GM12865 (cell line): ENCODE results near the gene HOXB3.
"Not testable (repeated sequence)": the region's sequence is repeated elsewhere in the genome, so short reads cannot be mapped to it uniquely, and the experiment has no call there.

Experiments used
- DNase-seq: peaks from one replicate; pipeline ENCODE4 v3.0.0; 2010; ENCODE audit warnings: low read depth
- H3K4me3 ChIP-seq: 2 replicates; pipeline ENCODE4 v1.5.1; 2011; ENCODE audit warnings: mild to moderate bottlenecking, low read depth, low read length, control low read depth
- TF ChIP-seq, protein P1 (sequence below): IDR thresholded peaks from 2 replicates; pipeline ENCODE4 v1.5.1; 2011; ENCODE audit warnings: low read length, control low read depth, low read depth, inconsistent platforms; ENCODE audit not compliant: insufficient read depth; ENCODE audit errors: missing control alignments

The HOXB3 gene

GRCh38 chr17:48541036-48541576 is 48.9 kb downstream of the HOXB3 start:
- no peak overlapping the region for H3K4me3 ChIP-seq
- DNase-seq = no peak
- TF ChIP-seq, protein P1, sequence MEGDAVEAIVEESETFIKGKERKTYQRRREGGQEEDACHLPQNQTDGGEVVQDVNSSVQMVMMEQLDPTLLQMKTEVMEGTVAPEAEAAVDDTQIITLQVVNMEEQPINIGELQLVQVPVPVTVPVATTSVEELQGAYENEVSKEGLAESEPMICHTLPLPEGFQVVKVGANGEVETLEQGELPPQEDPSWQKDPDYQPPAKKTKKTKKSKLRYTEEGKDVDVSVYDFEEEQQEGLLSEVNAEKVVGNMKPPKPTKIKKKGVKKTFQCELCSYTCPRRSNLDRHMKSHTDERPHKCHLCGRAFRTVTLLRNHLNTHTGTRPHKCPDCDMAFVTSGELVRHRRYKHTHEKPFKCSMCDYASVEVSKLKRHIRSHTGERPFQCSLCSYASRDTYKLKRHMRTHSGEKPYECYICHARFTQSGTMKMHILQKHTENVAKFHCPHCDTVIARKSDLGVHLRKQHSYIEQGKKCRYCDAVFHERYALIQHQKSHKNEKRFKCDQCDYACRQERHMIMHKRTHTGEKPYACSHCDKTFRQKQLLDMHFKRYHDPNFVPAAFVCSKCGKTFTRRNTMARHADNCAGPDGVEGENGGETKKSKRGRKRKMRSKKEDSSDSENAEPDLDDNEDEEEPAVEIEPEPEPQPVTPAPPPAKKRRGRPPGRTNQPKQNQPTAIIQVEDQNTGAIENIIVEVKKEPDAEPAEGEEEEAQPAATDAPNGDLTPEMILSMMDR = no peak

GRCh38 chr17:48540213-48540612 is 49.8 kb downstream of the HOXB3 start:
- DNase-seq = no peak
- no peak overlapping the region for H3K4me3 ChIP-seq
- TF ChIP-seq, protein P1 = no peak

GRCh38 chr17:48539177-48539576 is 50.9 kb downstream of the HOXB3 start:
- no peak for DNase-seq
- TF ChIP-seq, protein P1 = no peak

DNA sequence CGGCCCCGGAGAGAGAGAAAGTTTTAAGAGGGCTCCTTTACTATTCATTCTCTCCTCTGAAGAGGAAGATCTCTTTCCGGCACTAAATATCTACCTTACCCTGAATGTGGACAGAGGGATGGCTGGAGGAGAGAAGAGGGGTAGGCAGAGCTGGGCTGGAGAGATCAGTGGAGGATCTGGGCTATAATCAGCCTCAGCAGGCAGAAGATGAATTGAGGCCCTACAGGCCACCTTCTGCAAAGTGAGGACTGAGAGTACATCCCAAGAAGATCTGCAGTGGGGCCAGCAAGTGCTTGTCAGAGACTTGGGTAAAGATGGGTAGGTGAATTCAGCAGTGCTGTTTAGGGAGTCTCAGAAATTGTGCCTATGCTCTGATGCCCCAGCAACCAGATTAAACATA is 52.7 kb downstream of the HOXB3 start:
- no peak for DNase-seq
- H3K4me3 ChIP-seq = no peak overlapping the region
- TF ChIP-seq, protein P1 = no peak

More at GRCh38 chr17:48539177-48539576, 50.9 kb downstream of the HOXB3 start:
- H3K4me3 ChIP-seq = no peak overlapping the region

DNA sequence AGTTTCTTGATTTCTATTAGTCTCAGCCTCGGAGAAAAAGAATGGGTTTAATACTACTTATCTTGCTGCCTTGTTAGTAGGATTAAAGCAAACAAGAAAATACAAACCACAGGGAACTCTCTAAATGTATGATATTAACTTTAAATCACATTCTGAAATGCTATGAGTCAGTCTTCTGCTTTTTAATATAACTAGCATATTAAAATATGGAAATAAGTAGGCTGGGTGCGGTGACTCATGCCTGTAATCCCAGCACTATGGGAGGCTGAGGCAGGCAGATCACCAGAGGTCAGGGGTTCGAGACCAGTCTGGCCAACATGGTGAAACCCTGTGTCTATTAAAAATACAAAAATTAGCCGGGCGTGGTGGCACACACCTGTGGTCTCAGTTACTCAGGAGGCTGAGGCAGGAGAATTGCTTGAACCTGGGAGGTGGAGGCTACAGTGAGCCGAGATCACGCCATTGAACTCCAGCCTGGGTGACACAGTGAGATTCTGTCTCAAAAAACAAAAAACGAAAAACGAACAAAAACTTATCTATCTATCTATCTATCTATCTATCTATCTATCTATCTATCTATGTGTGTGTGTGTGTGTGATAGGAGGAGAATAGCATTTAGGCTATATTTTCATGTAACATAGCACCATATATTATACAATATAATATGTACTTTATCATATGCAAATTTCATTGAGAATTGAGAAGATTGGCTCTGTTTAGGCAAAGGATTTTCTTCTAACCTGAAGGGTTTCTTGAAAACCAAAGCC is 54.1 kb downstream of the HOXB3 start:
- not testable (repeated sequence) for H3K4me3 ChIP-seq, DNase-seq

GRCh38 chr17:48532261-48532660 is 57.8 kb downstream of the HOXB3 start:
- TF ChIP-seq, protein P1 = no peak
- no peak overlapping the region for H3K4me3 ChIP-seq
- DNase-seq = no peak

GRCh38 chr17:48530887-48531272 is 59.2 kb downstream of the HOXB3 start, which contains the start of gene HOXB1:
Gene HOXB1 (minus strand): TSS chr17:48531011. CDS start chr17:48530904, 107 bp downstream.
- no peak for DNase-seq
- TF ChIP-seq, protein P1 = no peak
- no peak within 1 kb of the TSS for H3K4me3 ChIP-seq
